ENCODE measurements around the gene SSBP1. TPM values are rescaled to one million over a fixed set of nuclear protein-coding genes. Genes with fewer than 3 reads are reported as not detected.

SSBP1 gene
- total and polyA plus RNA-seq, 8 donors, result 17.4 to 207 (median 104) TPM

GRCh38 chr7:141788296-141788695 lies 50.1 kb downstream of the SSBP1 start:
- 74 to 82% (median 81%) methylated on average over 2 of the region's 2 CpGs for WGBS, 5 donors
- TF ChIP-seq POLR2AphosphoS5 (IDR thresholded peaks at IDR 0.05) (no peak), CTCF (IDR thresholded peaks at IDR 0.05) (no peak), EP300 (IDR thresholded peaks at IDR 0.05) (no peak), POLR2A (IDR thresholded peaks at IDR 0.05) (no peak)
- Histone ChIP-seq H3K27me3 (no peaks in the 10 kb centered on the region), H3K4me1 (no peaks in the 10 kb centered on the region), H3K4me3 (no peak overlapping the region), H3K9me3 (no peaks in the 10 kb centered on the region), H3K27ac (no peak overlapping the region), H3K36me3 (peaks cover 0 to 31% (median 22%) of the 10 kb centered on the region in 4 donors)
- intact Hi-C loops (cut with DNase I; ENCODE audit: low total_unique reads), result no loop called here
- no peak for DNase-seq

DNA sequence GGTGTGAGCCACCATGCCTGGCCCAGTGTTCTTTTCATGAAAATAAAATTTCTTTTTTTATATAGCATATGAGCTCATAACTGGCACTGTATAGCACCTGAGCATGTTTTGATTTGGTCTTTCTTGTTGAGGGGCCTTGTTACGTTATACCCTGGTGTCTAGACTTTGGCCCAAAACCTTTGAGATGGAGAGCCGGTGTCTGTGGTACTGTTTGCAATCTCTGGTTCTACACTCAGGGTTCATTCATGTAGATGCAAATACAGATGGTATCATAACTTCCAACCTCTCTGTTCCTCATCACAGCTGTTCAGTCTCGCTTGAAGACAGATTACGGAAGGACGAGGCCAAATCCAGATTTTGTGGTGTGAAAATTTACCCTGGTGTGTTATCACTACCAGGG lies 51.8 kb downstream of the SSBP1 start, which contains the start of gene TAS2R5:
Gene TAS2R5 (plus strand): TSS at position 301 of the 400 bp plus-strand sequence. CDS start 145 bp downstream, outside the sequence.
- no peak within 1 kb of the TSS for H3K27ac ChIP-seq
- H3K4me3 ChIP-seq, result no peak within 1 kb of the TSS
- DNase-seq, result no peak
- no peaks in the 10 kb centered on the region for H3K27me3 ChIP-seq
- H3K9me3 ChIP-seq, result no peaks in the 10 kb centered on the region
- TF ChIP-seq EP300 (IDR thresholded peaks at IDR 0.05) (no peak), POLR2A (IDR thresholded peaks at IDR 0.05) (no peak), CTCF (IDR thresholded peaks at IDR 0.05) (no peak), POLR2AphosphoS5 (IDR thresholded peaks at IDR 0.05) (no peak)
- WGBS, 5 donors, result 75 to 96% (median 87%) methylated on average over 5 of the region's 5 CpGs
- intact Hi-C loops (cut with DNase I; ENCODE audit: low total_unique reads), result no loop called here
- H3K4me1 ChIP-seq, result no peaks in the 10 kb centered on the region
- peaks cover 0 to 31% (median 24%) of the 10 kb centered on the region in 4 donors for H3K36me3 ChIP-seq

GRCh38 chr7:141792526-141792925 lies 54.4 kb downstream of the SSBP1 start:
- TF ChIP-seq POLR2A (IDR thresholded peaks at IDR 0.05), result no peak
- no peak for TF ChIP-seq EP300 (IDR thresholded peaks at IDR 0.05)
- no peak for TF ChIP-seq CTCF (IDR thresholded peaks at IDR 0.05)
- TF ChIP-seq POLR2AphosphoS5 (IDR thresholded peaks at IDR 0.05), result no peak
- 79 to 94% (median 80%) methylated on average over 2 of the region's 2 CpGs for whole genome bisulfite sequencing, 5 donors
- Histone ChIP-seq H3K36me3 (peaks cover 0 to 30% (median 23%) of the 10 kb centered on the region in 4 donors), H3K27me3 (no peaks in the 10 kb centered on the region), H3K27ac (no peak overlapping the region), H3K9me3 (no peaks in the 10 kb centered on the region), H3K4me1 (no peaks in the 10 kb centered on the region), H3K4me3 (no peak overlapping the region)
- intact Hi-C loops (cut with DNase I; ENCODE audit: low total_unique reads), result no loop called here
- no peak for DNase-seq

Small RNA genes within 50 kb of the gene (small RNA-seq; reads per million reads assigned to genes)
- gene RNU1-82P, result 0 reads per million in 4 donors

Other genes with a start within 250 kb of the SSBP1 start
- 10 to 100 TPM in 4 of 5 donors, 1 to 10 TPM in 1; 2.9 to 42.8 (median 19.6) TPM for gene AGK, start 186.9 kb upstream of the SSBP1 start, total RNA-seq
- 10 to 100 TPM in 1 of 3 donors, 1 to 10 TPM in 2; 6.6 to 11.6 (median 7.3) TPM for gene AGK, start 186.9 kb upstream of the SSBP1 start, polyA plus RNA-seq
- gene DENND11, start 36.2 kb upstream of the SSBP1 start, total RNA-seq, result 10 to 100 TPM; 10.5 to 80.2 (median 47.2) TPM
- gene DENND11, start 36.2 kb upstream of the SSBP1 start, polyA plus RNA-seq, result 10 to 100 TPM in 1 of 3 donors, 1 to 10 TPM in 2; 5.8 to 13.0 (median 9.5) TPM
- gene WEE2, start 30.0 kb upstream of the SSBP1 start, total RNA-seq, result under 1 TPM in 1 of 5 donors, not detected in 4; 0.37 TPM
- gene WEE2, start 30.0 kb upstream of the SSBP1 start, polyA plus RNA-seq, result not detected
- 1 to 10 TPM in 2 of 5 donors, under 1 TPM in 1, not detected in 2; 0.58 to 5.7 (median 4.4) TPM for gene TAS2R3, start 25.7 kb downstream of the SSBP1 start, total RNA-seq
- not detected for gene TAS2R3, start 25.7 kb downstream of the SSBP1 start, polyA plus RNA-seq
- 1 to 10 TPM in 3 of 5 donors, under 1 TPM in 1, not detected in 1; 0.58 to 3.7 (median 1.2) TPM for gene TAS2R4, start 38.3 kb downstream of the SSBP1 start, total RNA-seq
- under 1 TPM in 1 of 3 donors, not detected in 2; 0.23 TPM for gene TAS2R4, start 38.3 kb downstream of the SSBP1 start, polyA plus RNA-seq
- gene TAS2R5, start 51.9 kb downstream of the SSBP1 start, total RNA-seq, result 10 to 100 TPM in 1 of 5 donors, 1 to 10 TPM in 3, not detected in 1; 4.4 to 45.5 (median 9.0) TPM
- 1 to 10 TPM in 1 of 3 donors, under 1 TPM in 1, not detected in 1; 0.92 to 1.1 TPM for gene TAS2R5, start 51.9 kb downstream of the SSBP1 start, polyA plus RNA-seq
- gene PRSS37, start 103.1 kb downstream of the SSBP1 start, total RNA-seq, result not detected
- gene PRSS37, start 103.1 kb downstream of the SSBP1 start, polyA plus RNA-seq, result not detected
- not detected for gene OR9A4, start 178.0 kb downstream of the SSBP1 start, total RNA-seq
- gene OR9A4, start 178.0 kb downstream of the SSBP1 start, polyA plus RNA-seq, result not detected
- 1 to 10 TPM in 1 of 5 donors, under 1 TPM in 1, not detected in 3; 0.29 to 1.3 TPM for gene CLEC5A, start 208.6 kb downstream of the SSBP1 start, total RNA-seq
- gene CLEC5A, start 208.6 kb downstream of the SSBP1 start, polyA plus RNA-seq, result 1 to 10 TPM in 1 of 3 donors, under 1 TPM in 2; 0.10 to 1.4 (median 0.31) TPM
- not detected for gene TAS2R38, start 235.4 kb downstream of the SSBP1 start, total RNA-seq
- not detected for gene TAS2R38, start 235.4 kb downstream of the SSBP1 start, polyA plus RNA-seq

Measured in stomach (tissue), 9 donors.